Astrocyte (in vitro differentiated cells and primary cell): ENCODE results near the gene SLFN14. TPM values are rescaled to one million over a fixed set of nuclear protein-coding genes. Genes with fewer than 3 reads are reported as not detected.
"Not testable (repeated sequence)": the region's sequence is repeated elsewhere in the genome, so short reads cannot be mapped to it uniquely, and the experiment has no call there.

Source experiments
- DNase-seq: peaks from one replicate; pipeline ENCODE4 v3.0.0-alpha.2; 2010; ENCODE audit warnings: low read depth
- FAIRE-seq: peaks from 2 replicates; lab custom pipeline; 2011; peaks lifted over from hg19 to GRCh38; lab: Jason Lieb, UNC
- H2AFZ ChIP-seq: 2 replicates; pipeline ENCODE4 v1.6.0; 2012; ENCODE audit warnings: low read depth, low read length, inconsistent platforms
- H3K27ac ChIP-seq: 2 replicates; pipeline ENCODE4 v1.5.1; 2011; ENCODE audit warnings: low read depth, low read length, inconsistent platforms
- H3K27me3 ChIP-seq: 2 replicates; pipeline ENCODE4 v1.6.0; 2011; ENCODE audit warnings: low read length, inconsistent platforms; ENCODE audit not compliant: insufficient read depth
- H3K36me3 ChIP-seq: 2 replicates; pipeline ENCODE4 v1.5.1; 2011; ENCODE audit warnings: low read length, inconsistent platforms; ENCODE audit not compliant: insufficient read depth
- H3K4me1 ChIP-seq: 2 replicates; pipeline ENCODE4 v1.5.1; 2011; ENCODE audit warnings: low read length, inconsistent platforms; ENCODE audit not compliant: insufficient read depth
- H3K4me2 ChIP-seq: 2 replicates; pipeline ENCODE4 v1.6.0; 2012; ENCODE audit warnings: low read length, inconsistent platforms
- H3K4me3 ChIP-seq: 2 replicates; pipeline ENCODE4 v1.5.1; 2011; ENCODE audit warnings: low read depth, mild to moderate bottlenecking, low read length, inconsistent platforms; ENCODE audit not compliant: insufficient read depth
- H3K79me2 ChIP-seq: 2 replicates; pipeline ENCODE4 v1.6.0; 2012; ENCODE audit warnings: mild to moderate bottlenecking, low read length, inconsistent platforms; ENCODE audit not compliant: insufficient read depth
- H3K9ac ChIP-seq: 2 replicates; pipeline ENCODE4 v1.6.0; 2012; ENCODE audit warnings: mild to moderate bottlenecking, low read length, inconsistent platforms
- H3K9me3 ChIP-seq: 2 replicates; pipeline ENCODE4 v1.5.1; 2012; ENCODE audit warnings: low read depth, mild to moderate bottlenecking, low read length, inconsistent platforms; ENCODE audit not compliant: insufficient read depth
- H4K20me1 ChIP-seq: 2 replicates; pipeline ENCODE4 v1.6.0; 2012; ENCODE audit warnings: low read length, inconsistent platforms; ENCODE audit not compliant: insufficient read depth
- H3K27ac Mint-ChIP-seq: one replicate; pipeline ENCODE4 v1.8.0; 2021; ENCODE audit warnings: mild to moderate bottlenecking, mixed read lengths; ENCODE audit not compliant: unreplicated experiment
- H3K27me3 Mint-ChIP-seq: one replicate; pipeline ENCODE4 v1.8.0; 2021; ENCODE audit warnings: low read depth, mixed read lengths; ENCODE audit not compliant: unreplicated experiment
- H3K36me3 Mint-ChIP-seq: one replicate; pipeline ENCODE4 v1.8.0; 2021; ENCODE audit warnings: low read depth, mixed read lengths; ENCODE audit not compliant: unreplicated experiment
- H3K4me1 Mint-ChIP-seq: one replicate; pipeline ENCODE4 v1.8.0; 2021; ENCODE audit warnings: low read depth, mixed read lengths; ENCODE audit not compliant: unreplicated experiment
- H3K4me3 Mint-ChIP-seq: one replicate; pipeline ENCODE4 v1.8.0; 2021; ENCODE audit warnings: mild to moderate bottlenecking, moderate library complexity, mixed read lengths; ENCODE audit not compliant: unreplicated experiment
- H3K9me3 Mint-ChIP-seq: one replicate; pipeline ENCODE4 v1.8.0; 2021; ENCODE audit warnings: mild to moderate bottlenecking, mixed read lengths; ENCODE audit not compliant: unreplicated experiment
- CTCF ChIP-seq: IDR thresholded peaks from 2 replicates; pipeline ENCODE4 v1.5.1; 2011; ENCODE audit warnings: low read depth, mild to moderate bottlenecking, inconsistent platforms, low read length, moderate library complexity; ENCODE audit not compliant: insufficient read depth
- EZH2 ChIP-seq: IDR thresholded peaks from 2 replicates; pipeline ENCODE4 v1.6.1; 2012; ENCODE audit warnings: mild to moderate bottlenecking, low read length, inconsistent platforms; ENCODE audit not compliant: insufficient read depth
- total RNA-seq: library from RNA; stranded (reverse); gene quantifications from 2 replicates; pipeline ENCODE4 v1.2.1, GENCODE V29; 2021

Gene SLFN14
- total RNA-seq, 1 donor from 2014 or later: not detected

- H3K36me3 Mint-ChIP-seq: no peaks in the 10 kb centered on the region
Measured at GRCh38 chr17:35537601-35538141, 22.9 kb downstream of the SLFN14 start, which contains the start of gene SLFN12L. TSS of gene SLFN12L (minus strand) at chr17:35537678. CDS start at chr17:35522364, 15,314 bp downstream.

GRCh38 chr17:35536664-35537171, 23.9 kb downstream of the SLFN14 start:
- Histone ChIP-seq H2AFZ (no peak overlapping the region), H3K4me1 (no peaks in the 10 kb centered on the region), H3K4me2 (no peak overlapping the region), H3K27ac (no peak overlapping the region), H4K20me1 (no peaks in the 10 kb centered on the region), H3K27me3 (peaks cover 9% of the 10 kb centered on the region), H3K4me3 (no peak overlapping the region), H3K9me3 (no peaks in the 10 kb centered on the region), H3K36me3 (no peaks in the 10 kb centered on the region), H3K9ac (no peak overlapping the region), H3K79me2 (no peaks in the 10 kb centered on the region)
- no peaks in the 10 kb centered on the region for H3K9me3 Mint-ChIP-seq
- no peak for FAIRE-seq
- no peak for TF ChIP-seq CTCF
- DNase-seq: no peak
- H3K36me3 Mint-ChIP-seq: no peaks in the 10 kb centered on the region
- H3K4me3 Mint-ChIP-seq: no peak overlapping the region
- H3K27ac Mint-ChIP-seq: no peak overlapping the region
- peaks cover 7% of the 10 kb centered on the region for H3K27me3 Mint-ChIP-seq
- H3K4me1 Mint-ChIP-seq: peaks cover 3% of the 10 kb centered on the region

More at GRCh38 chr17:35537601-35538141, 22.9 kb downstream of the SLFN14 start, which contains the start of gene SLFN12L:
- Histone ChIP-seq H3K4me1 (no peaks in the 10 kb centered on the region), H3K9me3 (no peaks in the 10 kb centered on the region), H3K4me2 (no peak within 1 kb of the TSS), H3K27me3 (peaks cover 9% of the 10 kb centered on the region), H3K79me2 (no peaks in the 10 kb centered on the region), H3K36me3 (no peaks in the 10 kb centered on the region), H3K4me3 (no peak within 1 kb of the TSS), H3K9ac (no peak within 1 kb of the TSS), H3K27ac (no peak within 1 kb of the TSS), H2AFZ (no peak within 1 kb of the TSS), H4K20me1 (no peaks in the 10 kb centered on the region)
- Mint-ChIP-seq H3K4me3 (no peak within 1 kb of the TSS), H3K9me3 (no peaks in the 10 kb centered on the region), H3K27ac (no peak within 1 kb of the TSS), H3K27me3 (peaks cover 7% of the 10 kb centered on the region), H3K4me1 (peaks cover 3% of the 10 kb centered on the region)
- no peak for DNase-seq
- no peak for TF ChIP-seq EZH2
- TF ChIP-seq CTCF: no peak
- no peak for FAIRE-seq

GRCh38 chr17:35535406-35535805, 25.2 kb downstream of the SLFN14 start:
- not testable (repeated sequence) for H2AFZ ChIP-seq, H3K9ac ChIP-seq, H3K4me1 ChIP-seq, H4K20me1 ChIP-seq, H3K9me3 Mint-ChIP-seq, H3K4me3 ChIP-seq, H3K4me1 Mint-ChIP-seq, FAIRE-seq, H3K4me2 ChIP-seq, DNase-seq, H3K27me3 Mint-ChIP-seq, H3K36me3 ChIP-seq, H3K9me3 ChIP-seq, H3K79me2 ChIP-seq, H3K27ac ChIP-seq, H3K4me3 Mint-ChIP-seq, H3K36me3 Mint-ChIP-seq, H3K27ac Mint-ChIP-seq
- peaks cover 13% of the 10 kb centered on the region for H3K27me3 ChIP-seq
